H9 (cell line): ENCODE results near the gene CLDN22. TPM values are rescaled to one million over a fixed set of nuclear protein-coding genes. Genes with fewer than 3 reads are reported as not detected.

Source experiments
- DNase-seq: peaks from one replicate; pipeline ENCODE4 v3.0.0-alpha.2; 2017
- H2AFZ ChIP-seq: one replicate; pipeline ENCODE4 v1.6.1; 2013; ENCODE audit warnings: mild to moderate bottlenecking, low read length, control low read depth, moderate library complexity
- H2AK5ac ChIP-seq: 2 replicates; pipeline ENCODE4 v1.6.1; 2013; ENCODE audit warnings: low read length, control low read depth, mixed read lengths; ENCODE audit not compliant: insufficient read length
- H2BK120ac ChIP-seq: one replicate; pipeline ENCODE4 v1.6.1; 2013; ENCODE audit warnings: low read depth, mild to moderate bottlenecking, low read length, control low read depth, inconsistent platforms; ENCODE audit not compliant: poor library complexity, severe bottlenecking
- H2BK12ac ChIP-seq: 2 replicates; pipeline ENCODE4 v1.6.1; 2013; ENCODE audit warnings: low read length, control low read depth, mixed read lengths, low read depth; ENCODE audit not compliant: insufficient read length
- H2BK15ac ChIP-seq: 2 replicates; pipeline ENCODE4 v1.6.1; 2013; ENCODE audit warnings: low read depth, low read length, control low read depth
- H2BK20ac ChIP-seq: one replicate; pipeline ENCODE4 v1.6.1; 2013; ENCODE audit warnings: low read depth, mild to moderate bottlenecking, low read length, control low read depth, inconsistent platforms; ENCODE audit not compliant: poor library complexity, severe bottlenecking
- H2BK5ac ChIP-seq: 2 replicates; pipeline ENCODE4 v1.6.1; 2013; ENCODE audit warnings: low read length, control low read depth, mixed read lengths; ENCODE audit not compliant: insufficient read length
- H3K14ac ChIP-seq: 2 replicates; pipeline ENCODE4 v1.6.1; 2013; ENCODE audit warnings: low read length, control low read depth; ENCODE audit not compliant: insufficient read depth
- H3K18ac ChIP-seq: 2 replicates; pipeline ENCODE4 v1.6.1; 2013; ENCODE audit warnings: low read depth, mild to moderate bottlenecking, mixed read lengths, low read length, control low read depth; ENCODE audit not compliant: insufficient read length
- H3K23ac ChIP-seq: 2 replicates; pipeline ENCODE4 v1.6.1; 2013; ENCODE audit warnings: low read length, control low read depth, mixed read lengths, low read depth; ENCODE audit not compliant: insufficient read length
- H3K23me2 ChIP-seq: 2 replicates; pipeline ENCODE4 v1.6.1; 2013; ENCODE audit warnings: low read depth, mild to moderate bottlenecking, mixed read lengths, low read length, control low read depth; ENCODE audit not compliant: insufficient read length, poor library complexity, severe bottlenecking
- H3K27ac ChIP-seq: 2 replicates; pipeline ENCODE4 v1.5.1; 2013; ENCODE audit warnings: low read length, control low read depth, mixed read lengths, low read depth; ENCODE audit not compliant: insufficient read length
- H3K27me3 ChIP-seq: 2 replicates; pipeline ENCODE4 v1.6.1; 2013; ENCODE audit warnings: low read length, control low read depth, inconsistent platforms; ENCODE audit not compliant: insufficient read depth
- H3K4ac ChIP-seq: 2 replicates; pipeline ENCODE4 v1.6.1; 2013; ENCODE audit warnings: low read depth, mild to moderate bottlenecking, control low read depth, inconsistent platforms, low read length, moderate library complexity
- H3K4me1 ChIP-seq: 2 replicates; pipeline ENCODE4 v1.6.1; 2013; ENCODE audit warnings: low read length, control low read depth, inconsistent platforms; ENCODE audit not compliant: insufficient read depth
- H3K4me2 ChIP-seq: 2 replicates; pipeline ENCODE4 v1.6.1; 2013; ENCODE audit warnings: low read length, control low read depth, mixed read lengths; ENCODE audit not compliant: insufficient read length, insufficient read depth
- H3K56ac ChIP-seq: 2 replicates; pipeline ENCODE4 v1.6.1; 2013; ENCODE audit warnings: low read depth, mild to moderate bottlenecking, mixed read lengths, low read length, control low read depth; ENCODE audit not compliant: insufficient read length
- H3K79me1 ChIP-seq: 2 replicates; pipeline ENCODE4 v1.6.1; 2013; ENCODE audit warnings: low read depth, mild to moderate bottlenecking, moderate library complexity, low read length, control low read depth, inconsistent platforms; ENCODE audit not compliant: insufficient read depth, poor library complexity, severe bottlenecking
- H3K79me2 ChIP-seq: 2 replicates; pipeline ENCODE4 v1.6.1; 2013; ENCODE audit warnings: low read length, control low read depth, inconsistent platforms; ENCODE audit not compliant: insufficient read depth
- H3K9ac ChIP-seq: 2 replicates; pipeline ENCODE4 v1.6.1; 2013; ENCODE audit warnings: low read length, control low read depth, mixed read lengths; ENCODE audit not compliant: insufficient read length; ENCODE audit errors: extremely low read depth
- H3K9me3 ChIP-seq: one replicate; pipeline ENCODE4 v1.6.1; 2013; ENCODE audit warnings: low read depth, low read length, inconsistent platforms; ENCODE audit not compliant: control insufficient read depth
- H3T11ph ChIP-seq: one replicate; pipeline ENCODE4 v1.6.1; 2013; ENCODE audit warnings: mild to moderate bottlenecking, low read length, control low read depth, inconsistent platforms
- H4K20me1 ChIP-seq: one replicate; pipeline ENCODE4 v1.6.1; 2013; ENCODE audit not compliant: control insufficient read depth, insufficient read length, insufficient read depth
- H4K5ac ChIP-seq: 2 replicates; pipeline ENCODE4 v1.6.1; 2013; ENCODE audit warnings: low read depth, mild to moderate bottlenecking, mixed read lengths, low read length, control low read depth; ENCODE audit not compliant: insufficient read length
- H4K8ac ChIP-seq: replicated peaks from 2 replicates; pipeline ENCODE4 v1.6.1; 2013; ENCODE audit warnings: low read length, control low read depth, mixed read lengths, low read depth; ENCODE audit not compliant: insufficient read length
- H4K91ac ChIP-seq: 2 replicates; pipeline ENCODE4 v1.6.1; 2013; ENCODE audit warnings: low read depth, mild to moderate bottlenecking, moderate library complexity, mixed read lengths, low read length, control low read depth; ENCODE audit not compliant: insufficient read length
- H3K27ac Mint-ChIP-seq, 3 experiments: 2 replicates in 2 of 3; 3 replicates in 1 of 3; pipeline ENCODE4 v1.8.0; 2020 to 2021; ENCODE audit warnings: mixed read lengths in 3 of 3, mild to moderate bottlenecking in 1 of 3, moderate library complexity in 1 of 3
- H3K27me3 Mint-ChIP-seq: 2 replicates; pipeline ENCODE4 v1.8.0; 2021; ENCODE audit warnings: low read depth, mild to moderate bottlenecking, moderate library complexity, mixed read lengths
- H3K36me3 Mint-ChIP-seq, 3 experiments: 2 replicates in 2 of 3; 3 replicates in 1 of 3; pipeline ENCODE4 v1.8.0; 2020 to 2021; ENCODE audit warnings: low read depth in 3 of 3, mixed read lengths in 3 of 3; ENCODE audit not compliant: insufficient read depth in 1 of 3
- H3K4me1 Mint-ChIP-seq, 2 experiments: 2 replicates each; pipeline ENCODE4 v1.8.0; 2020; ENCODE audit warnings: mixed read lengths in 2 of 2
- H3K4me3 Mint-ChIP-seq, 2 experiments: 2 replicates in 1 of 2; 3 replicates in 1 of 2; pipeline ENCODE4 v1.8.0; 2020 to 2021; ENCODE audit warnings: mild to moderate bottlenecking in 2 of 2, mixed read lengths in 2 of 2, moderate library complexity in 1 of 2
- H3K9me3 Mint-ChIP-seq, 2 experiments: 2 replicates in 1 of 2; 3 replicates in 1 of 2; pipeline ENCODE4 v1.8.0; 2020; ENCODE audit warnings: mild to moderate bottlenecking in 2 of 2, mixed read lengths in 2 of 2, moderate library complexity in 1 of 2
- CTCF ChIP-seq: fragments of 200-600 bp; sonication (generic); conservative IDR thresholded peaks from 3 replicates; pipeline ENCODE4 v1.8.0; 2021; ENCODE audit warnings: antibody characterized with exemption, mild to moderate bottlenecking
- WGBS: extraction: QIAGEN DNeasy Blood & Tissue Kit; methylation state at CpG from one replicate; pipeline ENCODE4 v1.1.7; 2013; ENCODE audit warnings: missing lambda C conversion rate, low lambda C conversion rate, mixed read lengths; ENCODE audit not compliant: insufficient read length; ENCODE audit errors: extremely low coverage; 5-methylcytosine and 5-hydroxymethylcytosine counted together
- total RNA-seq: library from RNA; stranded (reverse); gene quantifications from 2 replicates; pipeline ENCODE4 v1.2.1, GENCODE V29; 2021

CLDN22 gene
- total RNA-seq, 1 experiment from 2014 or later: not detected

- Mint-ChIP-seq H3K27me3 (peaks cover 3% of the 10 kb centered on the region), H3K36me3 (peaks cover 0 to 7% (median 0%) of the 10 kb centered on the region in 3 experiments; a peak in 2 of 7 replicates), H3K4me1 (peaks cover 0 to 4% of the 10 kb centered on the region in 2 experiments; a peak in 1 of 4 replicates), H3K9me3 (peaks cover 0 to 6% of the 10 kb centered on the region in 2 experiments; a peak in 4 of 5 replicates), H3K4me3 (no peak overlapping the region), H3K27ac (no peak overlapping the region)
- no peak overlapping the region for H2BK20ac ChIP-seq
- TF ChIP-seq CTCF: no peak
- no peak overlapping the region for H2BK15ac ChIP-seq
- WGBS: no CpG with 5 or more reads among the region's 9 CpGs
- no peak overlapping the region for H2AK5ac ChIP-seq
- H3T11ph ChIP-seq: no peak overlapping the region
- no peaks in the 10 kb centered on the region for H3K9me3 ChIP-seq
- no peak overlapping the region for H3K18ac ChIP-seq
- DNase-seq: no peak
- no peak overlapping the region for H3K9ac ChIP-seq
- no peak overlapping the region for H2BK120ac ChIP-seq
- H2BK12ac ChIP-seq: no peak overlapping the region
- H2AFZ ChIP-seq: no peak overlapping the region
- no peak overlapping the region for H2BK5ac ChIP-seq
- no peak overlapping the region; the same call in 1 of the 2 replicates for H3K14ac ChIP-seq
- H4K91ac ChIP-seq: no peak overlapping the region
- no peak overlapping the region for H3K27ac ChIP-seq
- H3K4ac ChIP-seq: no peak overlapping the region
- H4K8ac ChIP-seq: no peak overlapping the region
- H3K4me1 ChIP-seq: no peaks in the 10 kb centered on the region
- H3K79me2 ChIP-seq: no peaks in the 10 kb centered on the region
- H3K23ac ChIP-seq: no peak overlapping the region
- H3K23me2 ChIP-seq: no peaks in the 10 kb centered on the region
- H4K5ac ChIP-seq: no peak overlapping the region
- H3K79me1 ChIP-seq: no peaks in the 10 kb centered on the region
- no peaks in the 10 kb centered on the region for H3K27me3 ChIP-seq
- peak overlapping the region; percentile 55 for H3K56ac ChIP-seq
- H4K20me1 ChIP-seq: no peaks in the 10 kb centered on the region
- H3K4me2 ChIP-seq: no peak overlapping the region
Observed at GRCh38 chr4:183333202-183333601, 13.1 kb upstream of the CLDN22 start.
